Stimulated activated CD4-positive, alpha-beta T cell treated with anti-CD3 and anti-CD28 coated beads, TNF-alpha, amount 100 ng/mL, for 24 hours (primary cell): Measurements from ENCODE around the gene SYT5.
"Not testable (repeated sequence)": the region's sequence is repeated elsewhere in the genome, so short reads cannot be mapped to it uniquely, and the experiment has no call there.

ENCODE experiments used
- DNase-seq, 3 experiments: peaks; one replicate each; pipeline ENCODE4 v3.0.0-alpha.2; 2020; ENCODE audit warnings: low read depth in 3 of 3

The SYT5 gene

GRCh38 chr19:55172318-55172717, 7.8 kb downstream of the SYT5 start:
- not testable (repeated sequence) for DNase-seq

- DNase-seq: no peak
These were observed 8.6 kb downstream of the SYT5 start for GRCh38 chr19:55171440-55171839.

GRCh38 chr19:55169136-55169535, 11.0 kb downstream of the SYT5 start:
- DNase-seq: no peak

- peak; percentile 40 to 83 (median 54) for DNase-seq
These were observed 13.4 kb downstream of the SYT5 start, which contains the start of gene DNAAF3 for GRCh38 chr19:55166530-55167268. Gene DNAAF3, minus strand, starts transcription at chr19:55166613. Its CDS starts 200 bp downstream, at chr19:55166413.

GRCh38 chr19:55165952-55166529, 14.0 kb downstream of the SYT5 start:
- peak in 1 of 3 experiments; percentile 59 for DNase-seq

GRCh38 chr19:55161571-55162322, 18.3 kb downstream of the SYT5 start:
- DNase-seq: no peak

- DNase-seq: no peak
These were observed 19.1 kb downstream of the SYT5 start for GRCh38 chr19:55160986-55161365.

GRCh38 chr19:55160128-55160985, 19.7 kb downstream of the SYT5 start:
- DNase-seq: peak; percentile 75 to 90 (median 82)

- DNase-seq: no peak
These were observed 21.0 kb downstream of the SYT5 start for GRCh38 chr19:55158848-55159749.

GRCh38 chr19:55158423-55158822, 21.7 kb downstream of the SYT5 start:
- DNase-seq: no peak

GRCh38 chr19:55157064-55157908, 22.8 kb downstream of the SYT5 start, which contains the start of gene TNNI3:
Gene TNNI3, minus strand, starts transcription at chr19:55157732. Its CDS starts 143 bp downstream, at chr19:55157589.
- no peak for DNase-seq

GRCh38 chr19:55156202-55157063, 23.7 kb downstream of the SYT5 start:
- DNase-seq: peak in 1 of 3 experiments; percentile 39

- not testable (repeated sequence) for DNase-seq
These were observed 24.3 kb downstream of the SYT5 start for GRCh38 chr19:55155784-55156183.

- DNase-seq: no peak
These were observed 26.3 kb downstream of the SYT5 start for GRCh38 chr19:55153652-55154264.

GRCh38 chr19:55152017-55152416, 28.1 kb downstream of the SYT5 start:
- DNase-seq: no peak

GRCh38 chr19:55149078-55150003, 30.7 kb downstream of the SYT5 start, which contains the start of gene TNNT1:
Gene TNNT1, minus strand, starts transcription at chr19:55149206. Its CDS starts 2,049 bp downstream, at chr19:55147157.
- no peak for DNase-seq
